Mucosa of gallbladder (tissue), 1 donor: ENCODE data around the gene CLSTN1. TPM values are rescaled to one million over a fixed set of nuclear protein-coding genes. Genes with fewer than 3 reads are reported as not detected.
"Not testable (repeated sequence)": the region's sequence is repeated elsewhere in the genome, so short reads cannot be mapped to it uniquely, and the experiment has no call there.

ENCODE experiments used
- DNase-seq: peaks from one replicate; pipeline ENCODE4 v3.0.0-alpha.2; 2020; ENCODE audit warnings: low spot score
- total RNA-seq: library from RNA; stranded (reverse); gene quantifications from one replicate; pipeline ENCODE4 v1.2.1, GENCODE V29; 2021
- donor health status: DM: no; HTN: no; CAD: no.

The CLSTN1 gene
- total RNA-seq, 1 donor from 2014 or later = 287 TPM

DNA sequence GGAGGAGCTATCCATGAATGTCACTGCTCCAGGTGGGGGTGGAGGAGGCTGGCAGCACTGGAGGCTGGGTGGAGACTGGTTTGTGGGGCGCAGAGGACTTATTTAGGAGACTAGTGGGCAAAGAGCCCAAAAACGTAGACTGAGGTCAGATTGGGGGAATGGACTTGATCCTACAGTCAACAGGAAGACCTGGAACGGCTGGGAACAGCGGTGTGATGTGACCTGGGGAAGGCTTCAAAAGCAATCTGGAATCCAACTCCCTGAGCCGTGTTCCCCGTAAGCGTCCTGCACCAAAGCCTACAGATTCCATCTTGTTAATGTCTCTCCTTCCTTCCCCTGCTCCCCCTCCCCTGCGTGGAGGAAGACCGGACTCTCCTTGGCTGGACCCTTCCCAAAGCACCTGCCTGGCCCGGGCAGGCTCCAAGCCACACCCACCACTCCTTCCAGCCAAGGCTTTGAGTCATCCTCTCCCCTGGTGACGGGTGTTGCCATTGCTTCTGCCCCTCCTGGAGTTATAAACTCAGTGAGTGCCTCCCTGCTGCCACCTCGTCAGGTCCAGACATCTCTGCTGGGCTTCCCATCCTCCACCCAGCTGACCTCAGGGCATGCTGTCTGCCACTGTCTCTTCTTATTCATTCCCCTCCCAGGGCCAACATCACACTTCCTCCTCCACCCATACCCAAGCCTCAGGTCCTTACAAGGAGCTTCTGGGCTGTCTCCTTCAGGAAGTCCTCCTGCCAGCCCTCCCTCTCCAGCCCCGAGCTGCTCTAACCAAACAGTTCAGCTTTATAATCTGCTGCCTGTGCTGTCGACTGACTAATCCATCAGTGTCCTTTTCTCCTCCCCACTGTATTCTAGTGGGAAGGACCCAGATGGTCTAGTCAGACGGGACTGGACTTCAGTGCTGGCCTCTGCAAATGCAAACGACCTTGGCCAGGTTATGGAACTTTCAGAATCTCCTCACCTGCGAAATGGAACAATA, 1.6 kb upstream of the CLSTN1 start:
- peak; percentile 91 for DNase-seq

DNA sequence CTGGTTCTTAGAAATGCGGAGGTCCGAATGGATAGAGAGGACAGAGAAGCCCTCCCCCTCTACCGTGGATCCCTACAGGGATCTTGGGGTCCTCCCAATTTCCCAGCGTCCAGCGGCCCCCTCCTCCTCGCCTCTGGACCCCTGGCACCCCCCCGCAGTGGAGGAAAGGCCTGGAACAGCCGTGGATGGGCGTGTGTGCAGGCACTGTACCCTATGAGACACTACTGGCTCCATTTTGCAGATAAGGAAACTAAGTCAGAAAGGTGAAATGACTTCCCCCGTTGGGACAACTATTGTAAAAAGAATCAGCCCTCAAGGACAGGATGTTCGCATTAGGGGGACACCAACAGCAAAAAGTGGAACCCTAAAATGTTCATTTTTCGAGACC, 931 bp upstream of the CLSTN1 start:
- no peak for DNase-seq

DNA sequence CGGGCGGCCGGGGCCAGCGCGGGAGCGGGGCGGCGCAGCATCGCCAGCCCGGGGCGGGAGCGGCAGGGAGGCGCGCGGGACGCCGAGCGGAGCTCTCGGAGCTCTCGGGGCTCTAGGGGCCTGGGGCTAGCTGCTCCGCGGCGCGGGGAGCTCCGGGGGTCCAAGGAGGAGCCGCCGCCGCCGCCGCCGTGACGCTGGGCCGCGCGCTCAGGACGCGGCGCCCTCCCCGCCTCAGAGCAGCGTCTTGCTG, 147 bp downstream of the CLSTN1 start:
- DNase-seq = no peak

DNA sequence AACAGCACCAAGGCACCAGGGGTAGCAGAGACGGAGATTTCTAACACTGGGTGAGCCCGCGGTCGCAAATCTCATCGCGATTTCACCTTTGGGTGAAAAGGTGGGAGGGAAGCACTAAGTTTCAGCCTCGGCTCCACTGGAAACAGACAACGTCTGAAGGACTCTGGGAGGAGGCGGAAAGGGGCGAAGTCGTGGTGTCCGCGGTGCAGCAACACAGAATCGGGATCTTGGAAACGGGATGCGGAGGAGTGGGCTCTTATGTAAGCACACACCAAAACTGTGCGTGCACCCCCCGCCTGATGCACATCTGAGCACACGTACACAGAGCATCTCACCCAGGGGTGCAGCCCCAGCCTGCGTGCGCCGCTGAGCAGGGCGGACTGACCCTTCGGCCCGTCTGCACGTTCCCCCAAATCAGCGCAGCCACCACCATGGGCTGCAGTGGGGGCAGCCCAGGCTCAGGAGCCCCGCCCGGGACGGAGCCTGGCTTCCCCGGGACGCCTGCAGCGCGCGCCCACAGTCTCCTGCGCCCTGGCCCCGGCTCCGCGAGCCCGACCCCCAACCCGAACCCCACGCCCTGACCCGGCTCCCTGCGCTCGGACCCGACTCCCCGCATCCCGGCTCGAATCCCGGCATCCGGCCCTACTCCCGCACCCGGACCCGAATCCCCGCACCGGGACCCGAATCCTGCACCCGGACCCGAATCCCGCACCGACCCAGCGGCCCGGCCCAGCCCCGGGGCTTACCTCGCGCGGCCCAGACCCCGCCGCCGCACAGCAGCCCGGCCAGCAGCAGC, 670 bp downstream of the CLSTN1 start:
- DNase-seq = no peak

DNA sequence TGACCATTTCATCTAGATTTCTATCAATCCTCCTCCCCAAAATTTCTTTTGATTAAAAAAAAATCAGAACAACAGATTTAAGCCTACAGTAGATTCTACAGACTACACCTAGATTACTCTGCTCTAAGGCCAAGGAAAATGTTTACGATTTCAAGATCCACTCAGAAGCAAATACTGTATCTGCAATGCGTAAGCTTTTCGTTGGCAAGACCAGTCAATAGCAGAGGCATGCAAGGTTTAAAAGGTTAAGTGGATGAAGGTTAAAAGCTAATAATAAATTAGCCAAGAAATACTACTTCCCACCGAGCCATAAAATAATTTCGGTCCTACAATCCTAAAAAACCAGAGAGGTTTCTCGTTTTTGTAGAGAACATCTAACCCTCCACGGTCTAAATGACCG, 1.3 kb downstream of the CLSTN1 start:
- DNase-seq = no peak

DNA sequence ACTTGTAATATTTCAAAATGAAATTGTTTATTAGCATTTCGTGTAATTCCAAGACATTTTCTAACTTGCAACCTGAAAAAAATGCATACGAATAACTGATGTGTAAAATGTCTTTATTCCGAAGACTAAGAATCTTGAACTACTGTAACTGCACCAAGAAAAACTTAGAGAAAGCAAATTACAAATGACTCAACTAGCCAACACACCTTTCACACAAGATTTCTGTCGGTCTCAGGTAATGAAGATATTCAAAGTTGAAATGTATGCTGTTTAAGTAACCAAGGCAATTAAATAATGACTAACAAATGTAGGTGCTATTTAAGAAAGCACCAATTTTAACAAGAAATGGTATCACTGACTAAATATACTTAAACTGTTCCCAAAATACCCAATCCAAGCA, 2.1 kb downstream of the CLSTN1 start:
- no peak for DNase-seq

DNA sequence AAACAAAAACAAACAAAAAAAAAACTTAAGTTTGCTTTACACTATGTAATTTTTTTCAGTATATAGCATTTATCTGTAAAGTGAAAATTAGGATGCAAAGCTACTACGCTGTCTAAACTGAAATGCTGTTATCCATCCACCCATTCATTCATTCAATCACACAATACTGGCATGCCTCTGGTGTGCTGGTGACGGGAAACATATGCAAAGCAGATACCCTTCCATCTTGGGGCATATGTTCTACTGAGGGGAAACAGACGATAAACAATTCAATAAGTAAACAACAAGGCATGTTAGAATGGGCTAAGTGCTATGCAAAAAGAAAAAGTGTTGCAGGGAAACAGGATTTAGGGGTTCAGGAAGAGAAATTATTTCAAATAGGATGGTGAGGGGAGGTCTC, 3.2 kb downstream of the CLSTN1 start:
- no peak for DNase-seq

DNA sequence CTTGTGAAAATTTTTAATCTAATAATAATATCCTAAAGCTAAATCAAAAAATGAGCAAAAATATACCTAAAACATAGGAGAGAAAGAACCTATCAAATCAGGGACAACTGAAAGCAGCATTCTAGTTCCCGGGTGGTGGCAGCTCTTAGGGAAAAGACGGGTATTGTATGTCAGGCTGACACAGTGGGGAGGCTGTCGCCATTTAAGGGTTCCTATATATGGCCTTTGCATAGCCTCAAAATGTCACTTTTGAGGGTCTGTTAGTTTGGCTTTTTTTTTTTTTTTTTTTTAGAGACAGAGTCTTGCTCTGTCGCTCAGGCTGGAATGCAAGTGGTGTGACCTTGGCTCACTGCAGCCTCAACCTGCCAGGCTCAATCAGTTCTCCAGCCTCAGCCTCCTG, 6.0 kb downstream of the CLSTN1 start:
- no peak for DNase-seq

DNA sequence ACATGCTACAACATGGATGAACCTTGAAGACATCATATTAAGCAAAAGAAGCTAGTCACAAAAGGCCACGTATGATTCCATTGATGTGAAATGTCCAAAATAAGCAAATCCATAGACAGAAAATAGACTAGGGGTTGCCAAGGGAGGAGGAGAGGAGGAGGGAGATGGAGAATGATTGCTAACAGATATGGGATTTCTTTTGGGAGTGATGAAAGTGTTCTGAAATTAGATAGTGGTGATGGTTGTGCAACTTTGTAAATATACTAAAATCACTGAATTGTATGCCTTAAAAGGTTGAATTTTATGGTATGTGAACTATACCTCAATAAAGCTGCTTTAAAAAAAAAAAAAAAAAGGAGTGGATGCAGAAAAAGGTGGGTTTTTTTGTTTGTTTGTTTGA, 7.6 kb downstream of the CLSTN1 start:
- no peak for DNase-seq

DNA sequence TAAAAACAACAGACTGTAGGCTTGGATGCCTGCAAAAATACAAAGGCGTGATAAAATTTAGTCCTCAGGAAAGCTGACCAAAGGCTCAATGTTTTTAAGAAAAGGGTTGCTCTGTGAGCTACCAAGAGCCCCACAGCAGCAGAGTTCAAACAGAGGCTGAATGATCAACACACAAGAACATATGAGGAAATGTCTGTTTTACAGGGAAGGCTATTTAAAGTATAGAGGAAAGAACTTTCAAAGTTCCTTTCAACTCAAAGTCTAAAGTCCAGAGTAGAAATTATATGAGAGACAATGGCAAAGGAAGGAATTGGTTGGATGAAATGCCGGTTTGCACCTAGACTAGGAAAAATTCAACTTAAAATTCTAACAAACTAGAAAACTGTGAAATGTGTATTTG, 8.6 kb downstream of the CLSTN1 start:
- no peak for DNase-seq

DNA sequence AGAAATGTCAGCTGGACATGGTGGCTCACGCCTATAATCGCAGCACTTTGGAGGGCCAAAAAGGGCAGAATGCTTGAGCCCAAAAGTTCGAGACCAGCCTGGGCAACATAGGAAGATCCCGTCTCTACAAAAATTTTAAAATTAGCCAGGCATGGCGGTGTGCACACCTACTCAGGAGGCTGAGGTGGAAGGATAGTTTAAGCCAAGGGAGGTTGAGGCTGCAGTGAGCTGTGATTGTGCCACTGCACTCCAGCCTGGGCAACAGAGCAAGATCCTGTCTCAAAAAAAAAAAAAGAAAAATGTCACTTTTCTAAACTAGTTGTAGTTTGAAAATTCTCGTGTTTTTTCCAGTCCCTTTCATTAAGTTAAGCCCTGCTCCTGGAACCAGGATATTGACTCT, 9.1 kb downstream of the CLSTN1 start:
- DNase-seq = no peak

DNA sequence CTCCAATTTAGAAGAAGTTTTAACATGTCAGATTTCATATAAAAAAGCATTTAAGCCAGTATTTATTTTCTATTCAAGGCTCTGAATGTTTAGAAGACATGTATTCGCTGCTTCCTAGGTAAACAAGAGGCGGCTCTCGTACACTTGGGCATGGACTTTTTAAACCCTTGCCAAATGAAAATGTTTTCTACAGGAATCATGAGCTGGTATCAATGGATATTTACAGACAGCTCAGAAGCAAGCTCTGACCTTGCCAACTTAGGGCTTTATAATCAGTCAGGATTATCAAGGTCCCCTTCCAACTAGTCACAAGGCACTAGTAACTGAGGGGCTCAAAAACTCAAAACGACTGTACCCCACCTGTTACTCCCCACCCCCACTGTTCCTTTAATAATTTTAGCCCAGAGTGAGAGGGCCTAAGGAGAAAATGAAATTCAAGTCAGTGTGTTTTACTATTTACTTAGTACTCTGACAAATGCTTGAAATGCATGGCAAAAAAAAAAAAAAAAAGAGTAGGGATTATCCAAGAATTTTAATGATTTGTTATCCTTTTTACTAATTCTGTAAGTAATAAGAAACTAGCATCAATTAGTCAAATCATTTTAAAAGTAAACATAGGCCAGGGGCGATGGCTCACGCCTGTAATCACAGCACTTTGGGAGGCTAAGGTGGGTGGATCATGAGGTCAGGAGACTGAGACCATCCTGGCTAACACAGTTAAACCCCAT, 12.4 kb downstream of the CLSTN1 start:
- DNase-seq = no peak

DNA sequence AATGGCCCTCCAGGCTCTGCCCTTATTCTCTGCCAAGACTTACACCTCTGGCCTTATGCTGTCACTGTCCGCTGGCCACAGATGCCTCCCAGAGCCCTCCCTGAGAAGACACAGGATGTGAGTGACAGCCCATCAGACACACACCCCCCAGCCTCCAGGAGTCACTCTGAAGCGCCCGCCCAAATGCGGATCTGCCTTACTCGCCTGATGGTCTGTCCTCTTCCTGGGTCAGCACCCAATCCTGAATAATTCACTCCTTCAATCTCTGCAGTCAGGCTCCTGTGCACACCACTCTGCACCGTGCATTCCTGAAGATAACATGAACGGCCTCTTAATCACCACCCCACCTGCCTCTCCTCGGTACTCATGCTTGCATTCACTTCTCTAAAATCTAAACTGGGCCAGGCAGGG, 14.7 kb downstream of the CLSTN1 start:
- DNase-seq = no peak

DNA sequence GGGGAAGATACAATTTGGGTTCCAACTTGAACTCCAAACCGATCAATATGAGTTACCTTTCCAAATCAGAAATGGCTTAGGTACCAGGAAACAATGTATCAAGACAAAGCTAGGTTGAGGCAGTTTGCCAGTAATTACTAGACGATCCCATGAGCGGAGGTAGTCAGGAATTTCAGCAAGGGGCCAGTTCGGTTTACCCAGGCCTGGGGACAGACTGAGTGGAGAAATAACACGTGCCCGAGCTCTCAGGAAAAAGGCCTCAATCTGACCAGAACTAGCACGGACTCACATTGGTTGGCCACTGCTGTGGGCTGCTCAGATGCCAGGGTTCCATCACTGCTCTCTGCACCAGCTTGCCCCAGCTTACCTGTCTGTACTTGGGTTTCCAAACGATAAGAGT, 15.3 kb downstream of the CLSTN1 start:
- DNase-seq = no peak

DNA sequence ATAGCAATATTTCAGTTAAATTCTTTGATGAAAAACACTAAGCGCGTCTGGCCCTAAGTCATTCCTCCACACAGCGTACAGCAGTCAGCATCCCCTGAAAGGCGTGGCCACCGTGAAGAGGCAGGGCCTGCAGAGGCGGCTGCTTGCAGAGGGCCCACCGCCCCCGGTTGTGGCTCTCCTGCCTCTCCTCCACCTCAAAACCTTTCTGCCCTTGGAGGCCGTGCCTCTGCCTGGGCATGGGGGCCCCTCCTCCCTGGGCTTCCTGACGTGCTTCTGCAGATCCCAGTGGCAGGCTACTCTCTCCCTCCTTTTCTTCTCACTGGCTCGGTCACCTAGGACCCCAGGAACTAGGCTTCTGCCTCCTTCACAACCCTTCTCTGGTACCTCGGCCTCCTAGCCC, 16.2 kb downstream of the CLSTN1 start:
- no peak for DNase-seq

DNA sequence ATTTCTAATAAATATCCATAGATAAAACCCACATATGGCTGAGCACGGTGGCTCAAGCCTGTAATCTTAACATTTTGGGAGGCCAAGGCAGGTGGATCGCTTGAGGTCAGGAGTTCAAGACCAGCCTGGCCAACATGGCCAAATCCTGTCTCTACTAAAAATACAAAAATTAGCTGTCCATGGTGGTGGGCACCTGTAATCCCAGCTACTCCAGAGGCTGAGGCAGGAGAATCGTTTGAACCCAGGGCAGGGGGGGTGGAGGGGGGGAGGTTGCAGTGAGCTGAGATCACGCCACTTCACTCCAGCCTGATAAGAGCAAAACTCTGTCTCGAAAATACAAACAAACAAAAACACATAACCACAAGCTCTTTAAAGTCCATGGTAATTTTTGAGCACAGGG, 17.8 kb downstream of the CLSTN1 start:
- DNase-seq = not testable (repeated sequence)

DNA sequence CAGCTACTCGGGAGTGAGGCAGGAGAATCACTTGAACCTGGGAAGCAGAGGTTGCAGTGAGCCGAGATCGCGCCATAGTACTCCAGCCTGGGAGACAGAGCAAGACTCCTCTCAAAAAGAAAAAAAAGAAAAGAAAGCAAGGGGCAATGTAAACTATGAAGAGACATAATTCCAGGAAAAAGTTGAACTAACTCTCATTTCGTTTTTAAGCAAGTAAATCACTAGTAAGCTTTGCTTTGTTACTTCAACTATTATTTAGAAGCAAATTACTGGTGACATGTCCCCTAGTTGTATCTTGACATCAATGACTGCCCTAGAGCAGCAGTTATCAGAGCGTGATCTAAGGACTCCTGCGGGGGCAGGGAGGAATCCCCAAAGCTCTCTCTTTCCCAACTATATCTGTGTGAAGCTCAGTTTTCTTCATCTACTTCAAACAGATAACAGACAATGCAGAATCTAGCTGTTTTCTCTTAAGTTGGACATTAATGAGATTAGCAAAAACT, 18.7 kb downstream of the CLSTN1 start:
- no peak for DNase-seq

DNA sequence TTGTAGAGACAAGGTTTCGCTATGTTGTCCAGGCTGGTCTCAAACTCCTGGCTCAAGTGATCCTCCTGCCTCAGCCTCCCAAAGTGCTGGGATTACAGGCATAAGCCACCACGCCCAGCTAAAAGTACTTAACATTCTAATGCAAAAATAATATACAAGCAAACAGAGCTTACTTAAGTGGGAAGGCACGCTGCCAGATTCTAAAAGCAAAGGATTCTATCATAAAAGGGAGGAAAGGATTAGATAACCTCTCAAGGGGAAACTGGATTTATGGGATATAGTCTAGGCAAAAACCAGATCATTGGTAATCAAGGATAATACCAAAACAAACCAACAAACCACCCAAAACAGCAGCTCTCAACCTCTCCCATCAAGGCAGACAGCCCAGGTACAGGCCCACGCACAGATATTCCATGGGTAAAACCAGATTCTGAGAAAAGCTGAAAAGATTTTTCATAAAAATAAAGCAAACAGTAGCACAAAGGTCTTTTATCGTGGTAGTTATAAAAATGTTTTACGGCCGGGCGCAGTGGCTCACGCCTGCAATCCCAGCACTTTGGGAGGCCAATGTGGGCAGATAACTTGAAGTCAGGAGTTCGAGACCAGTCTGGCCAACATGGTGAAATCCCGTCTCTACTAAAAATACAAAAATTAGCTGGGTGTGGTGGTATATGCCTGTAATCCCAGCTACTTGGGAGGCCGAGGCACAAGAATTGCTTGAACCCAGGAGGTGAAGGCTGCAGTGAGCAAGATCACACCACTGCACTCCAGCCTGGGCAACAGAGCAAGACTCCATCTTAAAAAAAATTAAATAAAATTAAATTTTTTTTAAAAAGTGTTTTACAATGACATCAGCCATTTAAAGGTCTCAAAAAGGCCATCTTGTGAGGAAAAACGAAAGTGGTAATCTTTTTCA, 20.5 kb downstream of the CLSTN1 start:
- DNase-seq = not testable (repeated sequence)

DNA sequence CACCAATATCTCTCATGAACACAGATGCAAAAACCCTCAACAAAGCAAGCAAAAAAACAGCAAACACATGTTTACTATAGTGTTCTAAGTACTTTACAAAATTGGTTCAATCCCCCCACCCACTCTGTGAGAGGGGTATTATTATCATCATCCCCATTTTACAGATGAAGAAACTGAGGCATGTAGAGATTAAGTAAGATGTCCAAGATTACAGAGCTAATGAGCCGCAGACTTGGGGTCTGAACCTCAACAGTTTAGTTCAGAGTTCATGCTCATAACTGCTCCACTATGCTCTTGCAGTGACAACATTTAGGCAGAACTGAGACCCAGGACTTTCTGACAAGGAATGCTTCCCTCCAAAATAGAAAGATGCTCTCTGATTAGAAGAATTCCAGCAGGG, 21.9 kb downstream of the CLSTN1 start:
- DNase-seq = no peak

DNA sequence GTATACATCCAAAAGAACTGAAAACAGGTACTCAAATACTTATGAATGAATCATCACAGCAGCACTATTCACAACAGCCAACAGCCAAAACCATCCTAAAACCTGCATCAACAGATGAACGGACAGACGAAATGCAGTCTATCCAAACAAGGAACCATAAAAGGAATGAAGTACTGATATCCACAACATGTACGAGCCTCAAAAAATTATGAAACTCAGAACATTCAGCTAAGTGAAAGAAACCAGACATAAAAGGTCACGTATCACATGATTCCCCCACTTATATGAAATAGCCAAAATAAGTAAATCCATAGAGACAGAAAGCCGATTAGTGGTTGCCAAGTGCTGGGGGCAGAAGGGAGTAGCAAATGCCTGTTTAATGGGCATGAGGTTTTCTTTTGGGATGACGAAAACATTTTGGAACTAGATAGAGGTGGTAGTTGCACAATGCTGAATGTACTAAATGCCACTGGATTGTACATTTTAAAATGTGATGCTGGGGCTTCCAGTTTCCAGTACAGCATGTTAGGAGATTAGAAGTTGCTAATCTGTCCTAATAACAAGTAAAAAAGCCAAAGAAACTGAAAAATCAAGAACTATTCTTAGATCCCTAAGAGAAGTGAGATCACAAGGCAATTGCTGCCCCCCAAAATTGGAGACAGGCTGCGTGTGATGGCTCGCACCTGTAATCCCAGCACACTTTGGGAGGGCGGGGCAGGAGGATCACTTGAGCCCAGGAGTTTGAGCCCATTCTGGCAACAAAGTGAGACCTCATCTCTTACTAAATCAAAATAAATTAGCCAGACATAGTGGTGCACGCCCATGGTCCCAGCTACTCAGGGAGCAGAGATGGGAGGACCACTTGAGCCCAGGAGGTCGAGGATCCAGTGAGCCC, 25.3 kb downstream of the CLSTN1 start:
- DNase-seq = peak; percentile 35
